GM12874 (cell line): ENCODE results near the gene BDKRB1.

Experiments
- TF ChIP-seq, protein P1 (sequence below): IDR thresholded peaks from 2 replicates; pipeline ENCODE4 v1.5.1; 2011; ENCODE audit warnings: low read depth, mild to moderate bottlenecking, control low read depth, low read length, moderate library complexity; ENCODE audit not compliant: insufficient read depth

BDKRB1 gene

DNA sequence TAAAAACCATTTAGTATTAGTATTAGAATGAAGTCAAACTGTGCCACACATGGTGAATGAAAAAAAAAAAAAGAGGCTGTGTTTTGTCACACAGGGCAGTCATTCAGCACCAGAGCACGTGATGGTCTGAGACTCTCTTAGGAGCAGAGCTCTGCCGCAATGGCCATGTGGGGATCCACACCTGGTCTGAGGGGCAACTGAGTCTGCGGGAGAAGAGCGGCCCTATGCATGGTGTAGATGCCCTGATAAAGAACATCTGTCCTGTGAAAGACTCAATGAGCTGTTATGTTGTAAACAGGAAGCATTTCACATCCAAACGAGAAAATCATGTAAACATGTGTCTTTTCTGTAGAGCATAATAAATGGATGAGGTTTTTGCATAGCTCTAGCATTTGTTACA, 12.2 kb upstream of the BDKRB1 start:
- TF ChIP-seq, protein P1, sequence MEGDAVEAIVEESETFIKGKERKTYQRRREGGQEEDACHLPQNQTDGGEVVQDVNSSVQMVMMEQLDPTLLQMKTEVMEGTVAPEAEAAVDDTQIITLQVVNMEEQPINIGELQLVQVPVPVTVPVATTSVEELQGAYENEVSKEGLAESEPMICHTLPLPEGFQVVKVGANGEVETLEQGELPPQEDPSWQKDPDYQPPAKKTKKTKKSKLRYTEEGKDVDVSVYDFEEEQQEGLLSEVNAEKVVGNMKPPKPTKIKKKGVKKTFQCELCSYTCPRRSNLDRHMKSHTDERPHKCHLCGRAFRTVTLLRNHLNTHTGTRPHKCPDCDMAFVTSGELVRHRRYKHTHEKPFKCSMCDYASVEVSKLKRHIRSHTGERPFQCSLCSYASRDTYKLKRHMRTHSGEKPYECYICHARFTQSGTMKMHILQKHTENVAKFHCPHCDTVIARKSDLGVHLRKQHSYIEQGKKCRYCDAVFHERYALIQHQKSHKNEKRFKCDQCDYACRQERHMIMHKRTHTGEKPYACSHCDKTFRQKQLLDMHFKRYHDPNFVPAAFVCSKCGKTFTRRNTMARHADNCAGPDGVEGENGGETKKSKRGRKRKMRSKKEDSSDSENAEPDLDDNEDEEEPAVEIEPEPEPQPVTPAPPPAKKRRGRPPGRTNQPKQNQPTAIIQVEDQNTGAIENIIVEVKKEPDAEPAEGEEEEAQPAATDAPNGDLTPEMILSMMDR, result no peak

- TF ChIP-seq, protein P1, result no peak
Observed at GRCh38 chr14:96245710-96246538, 10.1 kb upstream of the BDKRB1 start.

DNA sequence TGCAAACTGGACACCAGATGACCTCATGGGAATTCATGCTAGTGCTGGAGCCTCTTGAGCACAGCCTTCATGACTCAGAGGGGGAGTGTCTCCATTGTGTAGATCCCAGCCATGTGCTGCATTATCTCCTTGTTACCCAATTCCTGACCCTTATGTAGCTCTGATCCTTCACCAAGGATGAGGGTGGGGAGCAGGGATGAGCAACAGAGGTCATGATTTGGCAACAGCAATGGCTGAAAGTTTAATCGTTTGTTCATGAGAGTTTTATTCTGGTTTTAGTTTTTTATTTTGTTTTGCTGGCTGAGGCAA, 9.5 kb upstream of the BDKRB1 start:
- TF ChIP-seq, protein P1, result no peak

GRCh38 chr14:96247031-96247430, 9.0 kb upstream of the BDKRB1 start:
- TF ChIP-seq, protein P1, result no peak

GRCh38 chr14:96249029-96249428, 7.0 kb upstream of the BDKRB1 start:
- TF ChIP-seq, protein P1, result no peak

- TF ChIP-seq, protein P1, result no peak
Observed at GRCh38 chr14:96250485-96250884, 5.5 kb upstream of the BDKRB1 start.

DNA sequence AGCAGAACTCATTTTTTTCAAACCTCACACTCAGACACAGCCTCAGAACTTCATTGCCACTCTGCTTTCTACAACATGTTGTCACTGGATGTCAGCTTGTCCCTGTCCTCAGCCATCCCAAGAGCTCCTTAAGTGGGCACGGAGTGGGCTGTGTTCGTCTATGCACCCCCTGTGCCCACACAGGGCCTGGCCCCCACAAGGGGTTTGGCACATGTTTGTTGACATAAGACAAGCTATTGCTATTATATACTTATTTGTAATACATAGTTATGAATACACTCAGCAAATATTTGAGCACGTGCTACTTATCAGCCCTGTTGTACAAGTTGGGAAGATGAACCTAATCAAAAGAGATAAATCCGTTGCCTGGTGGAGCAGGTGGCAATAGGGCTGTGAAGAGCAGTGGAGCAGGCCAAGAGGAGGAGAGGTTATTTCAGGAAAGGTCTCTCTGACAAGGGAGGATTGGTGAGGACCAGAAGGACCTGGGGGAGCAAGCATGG, 4.3 kb upstream of the BDKRB1 start:
- TF ChIP-seq, protein P1, result no peak
